DLD1 (cell line): ENCODE results near the gene FIGLA.
"Not testable (repeated sequence)": the region's sequence is repeated elsewhere in the genome, so short reads cannot be mapped to it uniquely, and the experiment has no call there.

Experiments
- in situ Hi-C: cut with HindIII; loops from 2 replicates; pipeline ENCODE4 v1.10.0; 2017; ENCODE audit warnings: low sequenced_read_pairs

FIGLA gene

DNA sequence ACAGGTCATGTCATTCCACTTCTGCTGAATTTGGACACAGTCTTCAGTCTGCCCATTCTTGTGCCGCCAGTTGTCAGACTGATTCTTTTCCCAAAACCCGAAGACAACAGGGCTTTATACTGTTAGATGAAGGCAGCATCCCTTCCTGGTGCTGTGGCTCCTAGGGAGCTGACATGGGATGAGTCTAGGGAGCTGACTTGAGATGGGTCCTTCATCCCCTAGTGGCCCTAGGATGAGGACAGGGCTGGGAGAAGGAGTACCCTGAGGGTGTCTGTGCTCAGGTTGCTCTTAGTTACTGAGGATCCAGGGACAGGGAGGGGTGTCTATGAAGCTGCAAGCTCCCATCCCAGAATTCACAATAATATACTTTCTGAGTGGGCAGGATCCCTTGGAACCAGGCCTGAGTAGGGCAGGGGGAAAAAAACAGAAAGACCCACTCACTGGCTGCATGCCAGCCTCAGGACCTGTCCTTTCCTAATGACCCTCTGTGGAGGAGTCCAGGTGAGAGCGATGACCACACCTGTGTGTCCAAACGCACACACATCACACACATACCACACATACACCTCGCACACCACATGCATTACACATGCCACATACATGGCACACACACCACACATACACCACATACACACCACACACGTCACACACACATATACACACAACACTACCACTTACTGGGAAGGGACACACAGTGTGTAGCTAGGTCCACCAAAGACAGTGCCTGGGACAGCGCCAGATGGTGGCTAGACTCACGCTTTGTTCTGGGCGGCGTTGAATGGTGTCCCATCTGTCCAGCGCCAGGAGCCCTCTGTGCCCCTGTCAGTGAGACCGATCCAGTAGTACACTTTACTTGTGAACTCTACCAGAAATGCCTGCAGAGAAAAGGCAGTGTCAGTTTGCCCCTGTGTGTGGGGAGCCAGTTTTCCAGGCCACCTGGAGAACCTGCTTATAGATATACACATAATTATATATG lies 18.8 kb upstream of the FIGLA start:
- in situ Hi-C loops, result no loop called here

DNA sequence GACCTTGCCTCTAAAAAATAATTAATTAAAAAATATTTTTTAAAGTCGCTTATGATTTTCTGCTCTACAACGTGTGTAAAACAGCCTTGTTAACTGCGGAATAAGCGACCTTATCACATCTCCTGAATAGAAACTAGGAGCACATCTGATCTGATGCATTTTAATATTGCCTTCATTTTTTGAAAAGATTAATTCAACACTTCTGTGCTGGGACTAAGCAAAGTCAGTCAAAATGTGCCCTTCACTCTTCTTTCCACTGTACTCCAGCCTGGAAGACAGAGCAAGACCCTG lies 17.3 kb upstream of the FIGLA start:
- in situ Hi-C loops, result no loop called here

- in situ Hi-C loops, result no loop called here
Measured at GRCh38 chr2:70807102-70807827, 16.8 kb upstream of the FIGLA start.

- in situ Hi-C loops, result no loop called here
Measured at GRCh38 chr2:70806620-70807019, 16.2 kb upstream of the FIGLA start.

- in situ Hi-C loops, result no loop called here
Measured at GRCh38 chr2:70806013-70806412, 15.6 kb upstream of the FIGLA start.

DNA sequence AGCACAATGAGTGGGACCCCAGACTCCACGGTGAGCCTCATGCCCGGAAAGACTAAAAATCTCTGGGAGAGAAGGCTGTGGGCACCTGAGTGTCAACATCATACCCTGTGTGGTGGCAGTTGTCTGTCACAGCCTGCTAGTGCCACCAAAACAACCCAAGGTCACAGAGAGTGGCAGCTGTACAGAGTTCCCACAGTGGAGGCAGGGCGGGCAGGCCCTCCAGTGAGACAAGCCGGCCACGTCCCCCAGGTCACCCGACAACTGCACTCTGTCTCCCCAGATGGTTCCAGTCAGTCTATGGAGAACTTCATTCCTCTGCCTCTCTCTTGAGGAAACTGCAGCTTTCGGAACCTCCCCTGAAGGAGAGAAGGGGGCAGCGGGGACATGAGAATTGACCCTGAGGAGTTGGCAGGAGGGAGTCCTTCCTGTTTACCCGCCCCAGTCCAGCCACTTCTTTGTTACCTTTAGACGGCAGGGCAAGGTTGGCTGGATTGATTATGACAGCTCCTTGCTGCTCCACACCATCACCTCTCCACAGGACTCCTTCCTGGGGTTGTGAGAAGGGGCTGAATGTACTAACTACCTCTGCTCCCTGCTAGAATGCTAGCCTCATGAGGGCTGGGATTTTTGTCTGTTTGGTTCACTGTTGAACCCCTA lies 11.3 kb upstream of the FIGLA start:
- in situ Hi-C loops, result no loop called here

DNA sequence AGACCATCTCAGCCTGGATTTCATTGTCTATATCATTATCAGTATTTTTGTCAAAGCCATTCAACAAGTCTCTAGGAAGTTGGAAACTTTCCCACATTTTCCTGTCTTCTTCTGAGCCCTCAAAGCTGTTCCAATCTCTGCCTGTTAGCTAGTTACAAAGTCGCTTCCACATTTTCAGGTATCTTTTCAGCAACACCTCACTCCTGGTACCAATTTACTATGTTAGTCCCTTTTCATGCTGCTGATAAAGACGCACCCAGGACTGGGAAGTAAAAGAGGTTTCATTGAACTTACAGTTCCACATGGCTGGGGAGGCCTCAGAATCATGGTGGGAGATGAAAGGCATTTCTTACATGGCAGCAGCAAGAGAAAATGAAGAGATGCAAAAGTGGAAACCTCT lies 9.3 kb upstream of the FIGLA start:
- in situ Hi-C loops, result no loop called here

GRCh38 chr2:70797996-70798395 lies 7.6 kb upstream of the FIGLA start:
- in situ Hi-C loops, result not testable (repeated sequence)

DNA sequence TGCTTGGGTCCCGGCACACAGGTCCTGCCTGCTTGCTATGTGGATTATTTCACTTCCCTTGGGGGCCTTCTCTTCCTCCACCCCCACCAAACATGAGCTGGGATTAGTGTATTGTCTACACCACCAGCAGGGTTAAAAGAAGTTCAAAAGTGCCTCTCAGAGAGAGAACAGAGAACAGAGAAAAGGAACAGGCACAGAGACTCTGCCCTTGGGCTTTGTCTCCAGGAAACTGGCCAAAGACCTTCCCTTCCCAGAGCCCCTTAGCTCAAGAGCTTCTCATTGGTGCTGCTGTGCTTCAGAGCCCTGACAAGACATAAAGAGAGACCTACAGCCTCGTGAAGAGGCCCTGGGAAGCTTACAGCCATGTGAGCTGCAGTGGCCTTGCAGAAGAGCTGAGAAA lies 7.1 kb upstream of the FIGLA start:
- in situ Hi-C loops, result no loop called here

DNA sequence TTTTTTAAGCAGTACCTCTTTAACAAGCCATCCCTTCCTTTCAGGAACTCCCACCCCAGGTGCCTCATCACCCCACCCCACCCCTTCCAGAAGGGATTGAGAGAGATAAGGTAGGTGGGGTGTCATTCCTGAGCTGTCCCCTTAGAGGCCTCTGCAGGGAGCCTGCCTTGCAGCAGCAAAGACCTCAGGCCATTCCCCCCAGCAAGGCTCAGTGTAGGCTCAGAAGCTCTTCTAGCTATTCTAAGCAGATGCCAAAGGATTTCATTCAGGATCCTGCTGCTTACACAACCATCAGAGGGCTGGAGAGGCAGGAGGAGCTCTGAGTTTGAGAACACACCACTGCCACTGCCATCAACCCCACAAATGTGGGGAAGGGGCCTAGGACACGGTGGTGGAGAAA lies 5.8 kb upstream of the FIGLA start:
- in situ Hi-C loops, result no loop called here

- in situ Hi-C loops, result no loop called here
Measured at GRCh38 chr2:70795164-70795995, 4.9 kb upstream of the FIGLA start.

GRCh38 chr2:70793450-70793849 lies 3.0 kb upstream of the FIGLA start:
- in situ Hi-C loops, result no loop called here

DNA sequence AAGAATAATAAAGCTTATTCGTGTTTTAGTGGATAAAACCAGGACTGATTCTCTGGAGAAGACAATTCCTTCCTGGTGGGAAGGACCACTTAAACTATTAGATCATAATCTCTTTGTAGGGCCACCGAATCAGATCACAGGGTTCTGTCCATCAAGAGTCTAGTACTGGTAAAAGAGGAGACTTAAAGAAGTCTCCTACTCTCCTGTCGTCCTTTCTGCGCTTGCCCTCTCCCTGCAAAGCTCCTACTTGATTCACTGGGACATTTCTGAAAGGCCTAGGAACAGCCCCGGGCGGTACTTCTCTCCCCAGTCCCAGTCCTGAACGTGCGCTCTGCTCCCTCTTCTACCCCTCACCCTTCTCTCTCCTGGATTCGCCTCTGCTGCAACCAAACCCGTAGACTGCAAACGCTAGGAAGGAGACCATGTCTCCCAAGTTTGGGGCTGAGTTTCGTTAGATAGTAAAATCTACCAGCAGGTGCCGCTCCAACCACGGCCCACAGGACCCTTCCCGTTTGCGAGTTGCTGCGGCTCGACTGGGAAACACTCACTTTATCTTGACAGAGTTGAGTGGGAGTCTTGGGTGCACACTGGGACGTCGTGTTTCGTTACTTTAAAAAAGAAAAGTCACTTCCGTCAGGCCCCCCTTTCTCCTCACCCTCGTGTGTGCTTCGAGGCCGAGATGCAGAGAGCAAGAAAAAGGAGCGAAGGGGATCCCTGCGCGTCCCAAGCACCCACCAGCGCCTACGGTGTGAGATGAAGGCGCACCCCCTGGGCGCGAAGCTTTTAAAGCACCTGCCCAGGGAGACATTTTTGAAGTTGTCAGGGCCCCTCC lies 923 bp downstream of the FIGLA start:
- in situ Hi-C loops, result no loop called here

DNA sequence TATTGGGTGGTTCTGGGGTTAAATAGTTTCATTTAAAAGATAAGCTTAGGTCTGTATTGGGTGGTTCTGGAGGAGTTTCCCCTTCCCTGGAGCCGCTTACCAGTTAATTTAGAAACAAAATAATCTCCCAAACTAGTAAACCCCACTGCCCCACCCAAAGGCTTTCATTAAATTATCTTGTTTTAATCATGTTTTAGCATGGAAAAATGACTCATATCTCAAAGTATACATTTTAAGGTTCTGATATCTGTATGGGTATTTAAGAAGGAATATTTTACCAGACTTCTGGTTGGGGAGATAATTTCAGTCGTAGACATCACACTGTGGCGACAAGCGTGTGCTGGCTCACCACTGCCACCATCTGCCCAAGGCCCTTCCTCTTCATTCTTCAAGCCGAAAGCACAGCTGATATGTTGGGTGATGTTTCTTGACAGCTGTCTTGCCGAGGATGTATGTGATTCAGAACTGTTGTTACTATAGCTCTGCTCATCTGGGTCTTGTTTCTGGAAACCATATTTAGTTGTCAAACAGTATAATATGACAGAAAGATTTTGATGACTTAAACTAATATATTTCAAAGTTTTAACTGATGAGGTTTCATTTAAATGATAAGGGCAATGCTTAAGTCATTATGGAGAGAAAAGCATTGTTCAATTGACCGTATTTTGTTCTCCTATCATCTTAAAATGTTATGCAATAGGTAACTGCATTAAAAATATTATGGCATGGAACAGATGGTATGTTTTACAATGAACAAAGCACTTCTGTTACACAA lies 5.1 kb downstream of the FIGLA start:
- in situ Hi-C loops, result no loop called here

DNA sequence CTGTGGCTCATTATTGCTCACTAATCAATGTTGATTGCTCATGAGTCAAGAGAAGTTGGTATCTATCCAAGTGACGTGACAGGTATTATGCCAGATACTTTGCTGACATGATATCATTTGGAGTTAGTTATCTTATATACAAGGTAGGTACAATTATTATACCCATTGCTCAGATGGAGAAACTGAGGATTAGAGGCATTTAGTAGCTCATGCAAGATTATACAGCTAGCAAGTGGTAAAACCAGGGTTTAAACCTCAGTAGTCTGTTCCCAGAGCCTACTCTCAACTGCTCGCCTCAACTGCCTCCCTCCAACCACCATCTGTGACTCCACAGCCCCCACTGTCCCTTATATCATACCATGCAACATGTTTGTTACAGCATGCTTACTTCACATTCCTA lies 6.1 kb downstream of the FIGLA start:
- in situ Hi-C loops, result no loop called here

GRCh38 chr2:70779911-70780545 lies 10.4 kb downstream of the FIGLA start:
- in situ Hi-C loops, result no loop called here

- in situ Hi-C loops, result no loop called here
Measured at GRCh38 chr2:70779491-70779890, 11.0 kb downstream of the FIGLA start.

DNA sequence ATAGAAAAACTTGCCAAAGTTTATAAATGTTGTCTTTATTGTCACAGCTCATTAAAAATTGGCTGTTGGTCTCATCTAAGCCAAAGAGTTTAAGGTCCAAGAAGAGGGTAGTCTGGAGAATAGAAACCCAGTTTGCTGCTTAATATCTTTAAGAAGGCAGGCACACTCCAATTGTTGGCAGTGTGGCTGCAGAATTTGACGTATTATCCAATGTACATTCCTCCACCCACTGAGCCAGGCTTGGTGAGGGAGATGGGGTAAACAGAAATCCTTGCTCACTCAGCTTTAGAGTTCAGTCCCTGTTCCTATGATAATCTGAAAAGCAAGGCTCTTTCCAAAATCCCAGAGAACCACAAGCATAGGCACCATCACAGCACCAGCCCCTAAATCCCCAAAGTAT lies 11.8 kb downstream of the FIGLA start:
- in situ Hi-C loops, result no loop called here

- in situ Hi-C loops, result no loop called here
Measured at GRCh38 chr2:70777450-70777849, 13.0 kb downstream of the FIGLA start.
